Activated CD4-positive, alpha-beta T cell treated with anti-CD3 and anti-CD28 coated beads, Interleukin-2, amount 50 U/mL, for 16 hours (primary cell): Measurements from ENCODE around the gene ZNF775.

Source experiments
- DNase-seq: peaks from one replicate; pipeline ENCODE4 v3.0.0-alpha.2; 2020

ZNF775 gene

DNA sequence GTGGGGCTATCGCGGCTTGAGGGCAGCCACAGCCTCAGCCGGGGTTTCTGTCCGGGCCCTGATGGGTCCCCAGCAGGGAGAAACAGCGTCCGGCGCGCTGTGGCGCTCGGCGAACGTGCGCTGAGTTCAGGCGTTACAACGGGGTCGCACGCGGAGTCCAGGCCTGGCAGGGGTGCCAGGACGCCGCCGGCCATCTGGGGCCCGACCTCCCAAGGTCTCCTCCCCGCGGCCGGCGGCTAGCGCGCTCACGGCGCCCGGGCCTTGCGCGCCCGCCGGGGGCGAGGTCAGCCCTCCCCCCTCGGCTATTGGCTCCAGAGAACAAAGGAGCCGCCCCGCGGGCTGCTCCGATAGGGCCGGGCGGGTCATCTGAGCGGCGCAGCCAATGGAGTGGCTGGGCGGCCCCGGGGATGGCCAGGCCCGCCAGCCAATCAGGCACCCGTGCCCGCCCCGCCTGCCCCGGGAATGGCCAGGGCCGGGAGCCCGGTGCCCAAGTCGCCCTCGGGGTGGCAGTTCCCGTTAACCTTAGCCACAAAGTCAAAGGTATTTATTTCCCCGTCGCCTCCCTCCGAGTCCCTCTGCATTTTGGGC, at the start of gene ZNF775:
TSS of gene ZNF775 (plus strand) at position 478 of the 588 bp plus-strand sequence. CDS start 9,141 bp downstream, outside the sequence.
- DNase-seq, result peak; percentile 95

DNA sequence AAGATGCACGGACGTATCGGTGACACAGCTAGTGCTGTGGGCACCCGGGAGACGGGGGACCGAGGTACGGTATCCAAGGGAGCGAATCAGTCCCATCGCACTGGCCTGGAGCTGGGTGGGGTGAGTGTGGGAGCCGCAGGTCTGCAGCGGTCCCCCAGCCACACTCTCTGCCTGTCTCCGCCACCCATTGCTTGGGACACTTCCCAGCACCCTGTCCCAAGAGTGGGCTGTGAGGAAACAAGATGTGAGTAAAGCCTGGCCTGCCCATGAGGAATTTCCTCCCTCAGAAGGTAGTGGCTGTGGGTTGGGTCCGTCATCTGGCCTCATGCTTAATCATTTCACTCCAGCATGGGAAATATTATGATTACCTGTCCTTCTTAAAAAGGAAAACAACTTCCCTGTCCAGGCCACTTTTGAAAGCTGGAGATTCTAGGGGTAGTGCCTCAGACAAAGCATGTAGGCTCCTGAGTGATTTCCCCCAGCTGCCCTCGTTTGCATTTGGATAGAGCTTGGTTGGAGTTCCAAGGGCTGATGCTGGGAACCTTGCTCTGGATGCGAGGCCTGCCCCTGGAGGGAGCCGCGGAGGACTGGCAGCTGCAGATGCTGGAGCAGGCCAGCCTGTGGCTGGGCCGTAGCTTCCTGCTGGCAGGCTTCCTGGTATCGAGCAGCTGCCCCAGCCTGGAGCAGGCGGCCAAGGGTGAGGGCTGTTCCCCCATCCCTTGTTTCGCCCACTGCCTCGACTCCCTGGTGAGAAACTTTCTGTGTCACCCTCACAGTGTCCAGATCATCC, 49.6 kb upstream of the ZNF775 start:
- DNase-seq, result no peak

DNA sequence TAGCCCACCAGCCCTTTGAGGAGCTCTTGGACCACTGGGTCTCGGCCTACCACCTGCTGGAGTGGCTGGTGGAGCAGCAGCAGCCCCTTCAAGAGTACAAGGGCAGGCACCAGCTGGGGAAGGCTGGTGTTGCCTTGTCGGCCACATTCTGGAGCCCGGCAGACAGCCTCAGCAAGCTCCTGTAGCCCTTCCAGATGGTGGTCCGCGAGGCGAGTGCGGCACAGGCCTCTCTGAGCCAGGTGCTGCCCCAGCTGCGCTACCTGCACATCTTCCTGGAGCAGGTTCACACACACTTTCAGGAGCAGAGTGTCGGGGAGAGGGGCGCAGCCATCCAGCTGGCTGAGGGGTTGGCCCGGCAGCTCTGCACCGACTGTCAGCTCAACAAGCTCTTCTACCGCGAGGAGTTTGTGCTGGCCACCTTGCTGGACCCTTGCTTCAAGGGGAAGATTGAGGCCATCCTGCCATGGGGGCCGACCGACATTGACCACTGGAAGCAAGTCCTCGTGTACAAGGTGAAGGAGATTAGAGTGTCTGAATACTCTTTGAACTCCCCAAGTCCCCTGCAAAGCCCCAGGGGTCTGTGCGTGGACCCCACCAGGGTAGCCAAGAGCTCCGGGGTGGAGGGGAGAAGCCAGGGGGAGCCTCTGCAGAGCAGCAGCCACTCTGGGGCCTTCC, 48.8 kb upstream of the ZNF775 start:
- no peak for DNase-seq

DNA sequence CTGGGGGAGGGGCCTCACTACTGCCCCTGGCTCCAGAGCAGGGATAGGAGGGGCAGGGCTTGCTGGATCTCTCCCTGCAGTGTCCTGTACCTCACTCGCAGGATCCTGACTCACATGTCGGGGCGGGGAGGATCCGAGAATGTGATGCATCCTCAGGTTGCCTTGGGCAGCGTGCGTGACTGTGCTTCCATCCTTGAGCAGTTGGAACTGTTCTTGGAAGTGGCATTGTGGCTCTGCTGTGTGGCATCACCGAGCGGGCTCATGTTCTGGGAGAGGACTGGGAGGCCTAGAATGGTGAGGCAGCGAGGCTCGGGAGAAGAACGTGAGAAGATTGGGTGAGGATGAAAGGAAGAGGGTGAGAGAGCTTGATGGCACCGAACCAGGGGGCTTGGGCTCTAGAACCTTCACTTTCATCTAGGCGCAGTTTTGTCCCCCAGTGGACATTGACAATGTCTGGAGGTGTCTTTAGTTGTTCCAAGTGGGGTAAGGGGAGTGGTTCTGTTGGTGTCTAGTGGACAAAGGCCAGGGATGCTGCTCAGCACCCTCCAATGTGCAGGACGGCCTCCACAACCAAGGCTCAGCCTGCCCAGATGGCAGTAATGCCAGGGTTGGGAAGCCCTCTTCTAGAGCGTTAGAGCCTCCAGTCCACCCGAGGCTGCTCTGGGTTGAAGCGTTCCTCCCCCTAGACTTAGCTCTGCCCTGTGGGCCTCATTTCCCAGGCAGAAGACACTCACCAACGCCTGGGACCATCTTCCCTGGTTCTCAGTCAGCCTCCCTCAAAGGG, 46.1 kb upstream of the ZNF775 start:
- DNase-seq, result no peak

DNA sequence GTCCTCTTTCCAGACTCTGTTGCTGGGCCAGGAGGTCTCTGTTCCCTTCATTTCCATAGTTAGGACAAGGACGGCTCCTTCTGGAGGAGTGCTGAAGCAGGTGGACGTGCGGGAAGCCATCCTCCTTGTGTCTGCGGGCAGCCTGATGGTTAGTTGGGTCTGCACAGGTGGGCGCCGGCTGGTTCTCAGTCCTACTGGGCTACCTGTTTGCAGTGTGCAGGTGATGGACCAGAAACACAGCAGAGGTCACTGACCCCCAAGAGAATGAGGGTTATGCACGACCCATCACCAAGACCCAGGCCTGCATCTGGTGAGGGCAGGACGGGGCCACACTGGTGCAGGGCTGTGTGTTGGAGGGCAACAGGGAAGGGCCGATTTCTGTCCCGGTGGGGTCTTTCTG, 45.5 kb upstream of the ZNF775 start:
- no peak for DNase-seq

DNA sequence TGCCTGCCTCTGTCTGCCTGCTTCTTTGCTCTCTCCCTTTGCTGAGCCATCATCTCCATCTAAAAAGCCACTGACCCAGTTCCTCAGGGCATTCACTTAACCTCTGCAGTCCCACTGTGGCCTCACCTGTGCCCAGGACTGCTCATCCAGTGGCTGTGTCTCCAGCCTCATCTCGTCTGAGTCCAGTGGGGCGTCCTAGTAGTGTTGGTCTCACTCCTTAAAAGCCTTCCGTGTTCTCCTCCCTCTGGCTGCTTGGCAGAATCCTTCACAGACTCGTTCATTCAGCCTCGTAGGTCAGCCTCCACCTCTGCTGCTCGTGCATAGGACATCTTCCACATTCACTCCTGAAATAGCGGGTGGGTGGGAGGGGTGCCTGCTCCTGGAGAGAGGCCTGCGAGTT, 45.0 kb upstream of the ZNF775 start:
- no peak for DNase-seq

DNA sequence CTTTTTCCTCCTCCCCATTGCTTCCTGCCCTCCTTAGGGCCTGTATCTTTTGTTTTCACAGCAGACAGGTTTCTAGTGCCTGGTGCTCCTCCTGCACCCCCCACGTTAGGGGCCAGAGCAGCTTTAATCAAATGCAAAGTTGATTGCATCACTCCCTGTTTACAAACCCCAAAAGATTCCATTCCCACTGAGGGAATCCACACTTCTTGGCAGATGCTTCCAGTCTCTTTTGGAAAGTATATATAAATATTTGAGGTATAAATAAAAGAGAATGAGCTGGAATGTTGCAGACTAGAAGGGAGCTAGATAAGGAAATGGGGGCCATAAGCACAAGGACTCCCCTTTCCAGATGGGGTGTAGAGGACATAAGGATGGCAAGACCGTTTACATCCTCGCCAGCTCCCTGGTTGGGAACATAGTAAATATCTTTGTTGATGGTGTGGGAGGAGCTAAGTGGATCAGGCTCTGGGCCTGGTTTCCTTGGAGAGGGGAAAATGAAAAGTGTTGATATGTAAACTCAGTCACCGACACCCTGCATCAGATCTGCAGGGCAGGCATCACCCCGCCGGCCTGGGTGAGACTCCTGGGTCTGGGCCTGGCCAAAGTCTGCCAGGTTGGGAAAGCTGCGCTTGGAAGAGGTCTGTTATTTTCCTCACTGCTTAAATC, 43.9 kb upstream of the ZNF775 start:
- no peak for DNase-seq

DNA sequence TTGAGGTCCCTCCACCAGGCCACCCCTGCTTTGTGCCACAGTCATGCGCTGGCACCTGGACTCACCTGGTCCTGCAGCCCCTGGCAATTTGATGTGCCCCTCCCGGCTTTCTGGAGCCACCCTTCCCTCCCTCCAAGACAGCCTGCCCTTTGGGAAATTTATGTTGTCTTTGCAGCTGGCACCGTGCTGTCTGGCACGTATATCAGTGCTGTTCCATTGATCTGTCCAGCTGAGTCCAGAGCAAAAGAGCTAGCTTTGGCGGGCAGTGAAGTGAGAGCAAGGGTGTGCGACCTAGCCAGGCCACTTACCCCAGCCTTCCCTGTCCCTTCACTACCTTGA, 43.4 kb upstream of the ZNF775 start:
- DNase-seq, result no peak

DNA sequence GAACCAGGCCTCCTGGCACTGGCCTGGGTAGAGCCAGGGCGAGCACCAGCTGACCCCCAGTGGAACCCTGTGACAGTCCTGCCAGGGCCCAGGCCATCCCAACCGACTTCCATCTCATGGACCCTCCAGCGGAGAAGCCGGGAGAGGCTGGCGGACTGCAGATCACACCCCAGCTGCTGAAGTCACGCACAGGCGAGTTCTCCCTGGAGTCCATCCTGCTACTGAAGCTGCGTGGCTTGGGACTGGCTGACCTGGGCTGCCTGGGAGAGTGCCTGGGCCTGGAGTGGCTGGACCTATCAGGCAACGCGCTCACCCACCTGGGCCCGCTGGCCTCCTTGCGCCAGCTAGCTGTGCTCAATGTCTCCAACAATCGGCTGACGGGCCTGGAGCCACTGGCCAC, 42.4 kb upstream of the ZNF775 start:
- no peak for DNase-seq

DNA sequence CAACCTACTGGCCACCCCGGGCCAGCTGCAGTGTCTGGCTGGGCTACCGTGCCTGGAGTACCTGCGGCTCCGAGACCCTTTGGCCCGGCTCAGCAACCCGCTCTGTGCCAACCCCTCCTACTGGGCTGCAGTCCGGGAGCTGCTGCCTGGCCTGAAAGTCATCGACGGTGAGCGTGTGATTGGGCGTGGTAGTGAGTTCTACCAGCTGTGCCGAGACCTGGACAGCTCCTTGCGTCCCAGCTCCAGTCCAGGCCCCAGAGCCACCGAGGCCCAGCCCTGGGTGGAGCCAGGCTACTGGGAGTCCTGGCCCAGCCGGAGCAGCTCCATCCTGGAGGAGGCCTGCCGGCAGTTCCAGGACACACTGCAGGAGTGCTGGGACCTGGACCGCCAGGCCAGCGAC, 42.0 kb upstream of the ZNF775 start:
- DNase-seq, result no peak

DNA sequence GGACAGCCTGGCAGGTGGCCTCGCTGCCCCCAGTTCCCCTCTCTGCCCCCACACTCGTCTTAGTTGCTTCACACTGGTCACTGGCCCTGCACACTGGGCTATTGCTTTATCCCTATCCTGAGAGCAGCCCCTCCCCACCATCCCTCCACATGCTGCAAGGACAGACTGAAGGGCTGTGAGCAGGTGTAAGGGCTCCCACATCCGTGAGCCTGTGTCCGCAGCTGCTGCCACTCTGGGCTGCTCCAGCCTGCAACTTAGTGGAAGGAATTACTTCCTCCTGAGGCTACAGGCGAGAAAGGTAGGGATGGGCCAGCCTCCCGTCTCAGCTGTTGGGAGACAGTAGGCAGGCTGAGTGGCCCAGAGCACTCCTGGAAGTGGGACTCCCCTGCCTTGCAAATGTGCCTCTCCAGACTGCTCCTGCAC, 41.5 kb upstream of the ZNF775 start:
- DNase-seq, result no peak

DNA sequence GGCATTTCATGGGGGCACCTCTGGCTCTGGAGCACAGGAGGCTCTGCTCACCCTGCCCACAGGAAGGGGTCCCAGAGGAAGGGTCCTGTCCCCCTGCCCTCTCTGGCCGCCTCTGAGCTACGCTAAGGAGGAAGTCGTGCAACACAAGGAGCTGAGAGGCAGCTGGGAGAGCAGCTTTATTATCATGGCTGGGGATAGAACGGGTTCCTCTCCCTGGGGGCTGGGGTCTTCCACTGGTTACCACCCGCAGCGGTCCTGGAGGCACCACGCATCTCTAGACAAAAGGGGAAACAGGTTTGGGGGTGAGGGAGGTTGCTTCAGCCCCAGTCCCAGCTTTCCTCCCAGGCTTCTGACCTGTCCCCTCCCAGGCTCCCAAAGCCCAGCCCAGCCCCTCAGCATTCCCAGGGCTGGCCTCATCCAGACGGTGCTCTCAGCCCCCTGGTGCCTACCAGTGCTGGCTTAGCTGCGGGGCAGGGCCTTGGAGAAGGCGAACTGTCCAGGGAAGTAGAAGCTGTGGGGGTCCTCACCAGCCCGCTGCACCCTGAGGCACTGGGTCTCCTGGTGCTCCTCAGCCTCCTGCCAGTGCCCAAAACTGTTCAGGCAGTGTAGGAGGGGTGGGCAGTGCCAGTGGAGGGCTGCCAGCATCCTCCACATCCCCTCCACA, 40.8 kb upstream of the ZNF775 start:
- no peak for DNase-seq

DNA sequence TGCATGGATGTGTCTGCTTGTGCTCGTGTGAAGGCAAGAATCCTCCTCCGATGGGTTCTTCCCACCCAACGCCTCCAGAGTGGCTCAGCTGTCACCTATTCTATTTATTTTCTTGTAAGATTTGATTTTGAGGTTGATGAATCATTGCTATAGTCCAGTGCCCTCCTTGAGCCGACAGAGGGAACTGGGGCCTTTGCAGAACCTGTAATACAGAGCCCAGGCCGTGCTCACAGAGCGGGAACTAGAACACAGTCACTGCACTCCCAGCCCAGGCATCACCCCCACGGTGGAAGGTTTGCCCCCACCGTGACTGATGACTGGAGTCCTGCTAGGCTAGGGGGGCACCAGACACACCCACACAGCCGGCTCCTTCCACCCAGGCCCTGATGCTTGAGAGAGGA, 39.7 kb upstream of the ZNF775 start:
- no peak for DNase-seq

DNA sequence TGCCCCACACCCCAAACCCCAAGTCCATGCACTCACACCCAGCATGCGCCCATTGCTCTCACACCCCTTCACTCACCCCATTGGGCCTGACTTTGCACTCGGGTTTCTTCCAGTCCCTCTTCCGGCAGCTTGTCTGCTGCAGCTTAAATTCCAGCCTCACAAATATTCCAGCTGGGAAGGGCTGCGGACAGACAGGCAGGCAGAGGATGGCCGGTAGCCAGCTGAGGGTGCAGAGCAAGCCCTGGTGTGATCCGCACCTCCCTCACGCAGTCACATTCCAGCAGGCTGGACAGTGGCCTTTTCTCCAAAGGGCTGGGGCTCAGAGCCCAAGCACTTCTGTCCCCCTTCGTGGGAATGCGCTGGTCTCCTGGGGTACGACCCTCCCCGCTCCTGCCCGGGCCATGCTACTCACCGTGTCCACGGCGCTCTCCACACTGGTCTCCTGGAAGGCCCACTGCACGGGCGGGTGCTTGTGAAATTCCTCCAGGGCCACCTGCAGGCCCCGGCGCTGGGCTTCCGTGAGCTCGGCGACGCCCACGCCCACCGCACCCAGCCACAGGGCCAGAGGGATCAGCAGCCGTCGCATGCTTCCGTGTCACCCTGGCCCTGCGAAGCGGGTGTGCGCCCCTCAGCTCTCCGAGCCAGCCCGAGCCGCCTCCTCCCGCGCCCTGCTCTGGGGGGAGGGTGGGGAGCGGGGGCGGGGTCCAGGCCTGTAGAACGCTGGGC, 38.9 kb upstream of the ZNF775 start:
- DNase-seq, result no peak

DNA sequence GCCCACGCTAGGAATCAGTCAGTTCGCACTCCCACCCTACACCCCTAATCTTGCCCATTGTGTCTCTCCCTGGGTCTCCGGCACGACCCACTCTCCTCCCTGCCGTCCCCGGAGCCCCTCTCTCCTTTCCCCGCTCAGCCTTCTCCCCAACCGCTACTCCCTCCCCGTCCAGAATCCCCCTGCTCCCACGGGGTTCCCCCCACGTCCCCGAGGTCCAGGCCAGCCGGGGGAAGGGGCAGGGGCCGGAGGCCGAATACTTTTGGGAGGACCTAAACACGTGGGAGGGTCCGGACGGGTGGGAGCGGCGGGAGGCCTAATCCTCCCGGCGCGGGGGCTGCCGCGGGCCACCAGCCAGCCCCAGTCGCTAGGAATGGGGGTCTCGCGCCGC, 38.3 kb upstream of the ZNF775 start:
- DNase-seq, result no peak

DNA sequence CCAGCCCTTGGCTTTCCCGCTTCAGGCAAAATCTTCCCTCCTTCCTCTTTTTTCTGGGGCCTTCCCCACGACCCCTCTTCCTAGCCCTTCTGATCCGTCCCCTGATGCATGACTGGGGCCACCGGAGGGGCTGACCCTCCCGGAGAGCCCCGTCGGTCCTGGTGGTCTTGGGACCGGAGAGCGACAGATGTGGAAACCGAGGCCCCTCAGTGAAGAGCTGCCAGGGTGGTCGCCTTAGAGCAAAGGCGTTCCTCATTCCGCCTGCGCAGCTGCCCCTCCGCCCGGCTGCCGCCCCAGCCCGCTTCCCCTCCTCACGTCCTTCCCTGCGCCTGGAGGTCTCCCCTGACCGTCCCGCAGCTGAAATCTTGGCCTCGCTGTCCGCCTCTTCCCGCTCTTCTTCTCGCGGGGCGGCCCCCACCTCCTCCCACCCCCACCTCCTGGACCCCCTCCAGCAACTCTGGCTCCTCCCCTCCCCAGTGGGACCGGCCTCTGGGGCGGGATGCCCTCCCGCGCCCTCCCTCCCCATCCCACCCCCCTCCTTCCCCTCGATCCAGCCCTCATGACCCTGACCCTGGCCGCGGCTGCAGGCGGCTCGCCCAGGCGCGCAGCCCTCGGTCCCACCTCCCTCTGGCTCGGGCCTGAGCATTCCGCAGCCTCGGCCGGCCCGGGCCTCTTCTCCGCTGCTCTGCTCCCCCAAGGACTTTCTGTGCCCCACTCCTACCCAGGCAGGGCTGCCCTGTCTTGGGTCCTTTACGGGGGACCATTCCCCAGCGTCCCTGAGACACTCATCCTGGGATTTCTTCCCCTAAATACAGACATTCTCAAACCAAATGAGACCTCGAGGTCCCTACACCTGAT, 37.6 kb upstream of the ZNF775 start, which contains the start of gene RARRES2:
TSS of gene RARRES2 (minus strand) at position 367 of the 858 bp plus-strand sequence. CDS start 1,020 bp downstream, outside the sequence.
- no peak for DNase-seq

DNA sequence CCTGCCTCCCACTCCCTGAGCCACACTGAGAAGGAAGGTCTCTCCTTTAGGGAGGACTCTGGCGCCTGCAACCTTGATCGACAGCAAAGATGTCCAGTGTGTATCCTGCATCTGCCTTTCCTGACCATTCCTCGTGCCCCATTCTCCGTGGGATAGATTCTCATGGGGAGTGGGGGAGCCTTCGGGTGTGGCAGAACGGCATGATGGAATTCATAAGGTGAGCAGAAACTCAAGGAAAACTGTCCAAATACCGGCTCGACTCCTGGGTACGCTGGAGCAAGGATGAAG, 37.1 kb upstream of the ZNF775 start:
- no peak for DNase-seq

DNA sequence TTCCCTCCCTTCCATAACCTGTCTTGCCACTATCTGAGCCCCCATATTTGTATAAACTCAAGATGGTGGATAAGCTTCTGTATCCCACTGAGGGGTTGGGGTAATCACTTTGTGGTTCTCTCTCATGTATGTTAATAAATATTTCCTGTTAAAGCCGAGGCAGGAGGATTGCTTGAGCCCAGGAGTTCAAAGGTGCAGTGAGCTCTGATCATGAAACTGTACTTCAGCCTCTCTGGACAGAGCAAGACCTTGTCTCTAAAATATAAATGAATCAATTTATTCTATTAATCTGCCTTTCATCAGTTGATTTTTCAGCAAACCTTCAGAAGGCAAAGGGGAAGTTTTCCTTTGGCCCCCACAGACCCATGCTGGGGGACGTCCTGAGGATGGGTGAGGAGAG, 35.9 kb upstream of the ZNF775 start:
- DNase-seq, result no peak

DNA sequence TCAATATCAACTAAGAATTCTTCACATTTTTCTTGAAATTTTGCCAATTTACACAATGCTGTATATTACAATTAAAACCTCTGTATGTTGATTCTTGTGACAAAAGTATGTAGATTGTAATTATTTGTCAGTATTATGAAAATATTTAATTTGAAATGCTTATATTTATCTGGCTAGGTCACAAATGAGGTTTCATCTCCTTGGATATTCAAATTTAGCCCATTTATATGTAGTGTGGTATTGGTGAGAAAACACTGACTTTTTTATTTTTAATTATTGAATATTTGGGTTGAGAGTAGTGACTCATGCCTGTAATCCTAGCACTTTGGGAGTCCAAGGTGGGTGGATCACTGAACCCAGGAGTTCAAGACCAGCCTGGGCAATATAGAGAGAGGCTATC, 34.8 kb upstream of the ZNF775 start:
- no peak for DNase-seq

DNA sequence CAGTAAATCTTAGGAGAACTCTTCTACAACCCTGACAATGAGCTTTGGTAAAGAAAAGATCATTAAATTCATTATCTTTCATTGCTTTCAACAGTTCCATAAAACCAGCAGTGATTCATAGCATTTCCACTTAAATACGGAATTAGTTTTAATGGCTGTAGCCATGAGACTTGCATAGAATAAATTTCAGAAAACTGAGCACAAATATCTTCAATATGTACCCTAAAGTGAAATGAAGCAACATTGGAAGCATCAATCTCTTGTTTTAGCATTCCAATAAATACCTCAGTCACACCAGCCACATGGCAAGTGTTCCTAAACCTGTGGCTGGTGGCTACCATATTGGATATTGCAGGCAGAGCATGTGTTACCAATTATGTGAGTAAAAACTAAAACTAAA, 34.1 kb upstream of the ZNF775 start:
- DNase-seq, result no peak

DNA sequence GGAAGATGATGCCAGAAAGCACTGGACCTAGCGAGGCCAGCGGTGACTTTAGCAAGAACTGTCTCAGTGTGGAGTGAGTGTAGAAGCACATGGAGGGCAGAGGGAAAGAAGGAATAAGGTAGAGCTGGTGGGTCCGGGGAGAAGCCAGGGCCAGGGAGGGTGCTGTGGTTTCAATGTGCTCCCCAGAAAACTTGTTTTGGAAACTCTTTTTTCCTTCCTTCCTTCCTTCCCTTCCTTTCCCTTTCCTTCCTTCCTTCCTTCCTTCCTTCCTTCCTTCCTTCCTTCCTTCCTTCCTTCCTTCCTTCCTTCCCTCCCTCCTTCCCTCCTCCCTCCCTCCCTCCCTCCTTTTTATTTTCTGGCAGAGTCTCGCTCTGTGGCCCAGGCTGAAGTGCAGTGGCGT, 32.2 kb upstream of the ZNF775 start:
- no peak for DNase-seq
